C4-2B (cell line): Measurements from ENCODE around the gene BRSK2.

Experiments used
- CTCF ChIP-seq: fragments of 450-650 bp; conservative IDR thresholded peaks from 2 replicates; pipeline ENCODE4 v1.5.1; 2017; ENCODE audit warnings: mild to moderate bottlenecking
- ZFX ChIP-seq: fragments of 450-650 bp; IDR thresholded peaks from 2 replicates; pipeline ENCODE4 v1.6.1; 2017

GRCh38 chr11:1478011-1478410 is 88.3 kb downstream of the BRSK2 start:
- TF ChIP-seq CTCF (no peak), ZFX (no peak)
